Stimulated activated CD4-positive, alpha-beta T cell treated with anti-CD3 and anti-CD28 coated beads, Interleukin-15, amount 100 ng/mL, for 48 hours (primary cell): ENCODE measurements around the gene NFASC.

Experiments used
- DNase-seq, 2 donors: peaks; one replicate each; pipeline ENCODE4 v3.0.0-alpha.2; 2020; ENCODE audit warnings: low read depth in 2 of 2

Gene NFASC

GRCh38 chr1:205062895-205063294, 192.2 kb downstream of the NFASC start:
- DNase-seq = no peak

GRCh38 chr1:205064301-205064700, 193.6 kb downstream of the NFASC start:
- no peak for DNase-seq

DNA sequence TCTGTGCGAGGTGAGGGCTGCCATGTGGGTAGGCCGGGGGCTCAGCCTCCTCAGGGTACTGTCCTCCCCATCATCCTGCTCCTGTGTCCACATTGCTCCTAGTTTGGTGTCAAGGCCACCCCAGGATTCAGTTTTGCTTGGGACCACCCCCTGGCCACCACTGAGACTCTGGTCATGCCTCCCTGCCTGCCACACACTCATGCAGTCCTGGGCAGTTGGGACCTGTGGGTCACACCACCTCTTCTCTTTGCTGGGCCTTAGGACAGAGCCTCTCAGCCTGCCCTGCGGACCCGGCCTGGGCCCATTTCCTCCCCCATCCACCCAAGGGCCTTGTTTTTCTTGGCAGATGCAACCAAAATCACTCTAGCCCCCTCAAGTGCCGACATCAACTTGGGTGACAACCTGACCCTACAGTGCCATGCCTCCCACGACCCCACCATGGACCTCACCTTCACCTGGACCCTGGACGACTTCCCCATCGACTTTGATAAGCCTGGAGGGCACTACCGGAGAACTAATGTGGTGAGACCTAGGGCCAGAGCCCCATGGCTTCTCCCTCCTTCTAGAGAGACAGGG, 194.2 kb downstream of the NFASC start:
- no peak for DNase-seq

GRCh38 chr1:205065666-205066065, 195.0 kb downstream of the NFASC start:
- DNase-seq = no peak

DNA sequence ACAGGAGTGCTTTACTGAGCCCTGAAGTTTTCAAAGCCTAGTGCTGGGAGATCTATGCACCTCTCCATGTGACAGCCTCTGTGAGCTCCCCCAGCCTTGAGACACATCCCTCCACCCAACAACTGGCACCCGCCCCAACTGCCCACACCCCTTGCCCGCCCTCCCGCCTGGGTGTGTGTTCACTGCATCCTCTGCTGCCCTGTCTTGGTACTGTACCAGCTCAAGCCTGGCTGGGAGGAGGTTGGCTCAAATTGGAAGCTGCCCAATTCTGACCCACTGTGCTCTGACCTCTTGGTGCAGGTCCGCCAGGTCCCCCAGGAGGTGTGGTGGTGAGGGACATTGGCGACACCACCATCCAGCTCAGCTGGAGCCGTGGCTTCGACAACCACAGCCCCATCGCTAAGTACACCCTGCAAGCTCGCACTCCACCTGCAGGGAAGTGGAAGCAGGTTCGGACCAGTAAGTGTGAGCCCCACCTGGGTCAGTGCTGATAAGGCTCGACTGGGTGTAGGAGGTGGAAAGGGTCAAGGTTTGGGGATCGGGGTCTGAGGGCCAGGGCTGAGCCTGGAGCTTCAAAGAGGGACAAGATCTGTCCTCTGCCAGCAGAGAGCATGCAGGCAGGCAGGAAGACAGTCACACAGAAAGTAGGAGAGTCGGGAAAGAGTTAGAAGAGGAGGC, 195.6 kb downstream of the NFASC start:
- no peak for DNase-seq

- DNase-seq = no peak
These were observed 196.4 kb downstream of the NFASC start for GRCh38 chr1:205067031-205067430.

DNA sequence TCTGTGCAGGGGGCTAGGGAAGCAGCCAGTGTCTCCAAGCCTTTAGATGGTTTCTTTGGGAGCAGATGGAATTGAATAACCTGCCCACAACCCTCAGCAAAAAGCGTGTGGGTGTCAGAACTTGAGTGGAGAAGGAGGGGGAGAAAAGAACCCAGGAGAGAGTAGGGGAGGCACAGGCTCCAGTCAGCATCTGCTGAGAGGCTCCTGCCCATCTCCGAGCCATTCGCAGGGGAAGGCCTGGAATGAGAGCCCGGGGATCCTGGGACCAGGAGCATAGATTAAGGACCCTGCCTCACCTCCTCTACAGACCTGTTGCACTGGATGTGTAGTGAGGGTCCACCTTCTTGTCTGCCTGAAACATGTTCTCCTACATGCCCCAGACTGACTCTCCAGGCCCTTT, 197.3 kb downstream of the NFASC start:
- no peak for DNase-seq

- DNase-seq = no peak
These were observed 197.9 kb downstream of the NFASC start for GRCh38 chr1:205068457-205069040.

DNA sequence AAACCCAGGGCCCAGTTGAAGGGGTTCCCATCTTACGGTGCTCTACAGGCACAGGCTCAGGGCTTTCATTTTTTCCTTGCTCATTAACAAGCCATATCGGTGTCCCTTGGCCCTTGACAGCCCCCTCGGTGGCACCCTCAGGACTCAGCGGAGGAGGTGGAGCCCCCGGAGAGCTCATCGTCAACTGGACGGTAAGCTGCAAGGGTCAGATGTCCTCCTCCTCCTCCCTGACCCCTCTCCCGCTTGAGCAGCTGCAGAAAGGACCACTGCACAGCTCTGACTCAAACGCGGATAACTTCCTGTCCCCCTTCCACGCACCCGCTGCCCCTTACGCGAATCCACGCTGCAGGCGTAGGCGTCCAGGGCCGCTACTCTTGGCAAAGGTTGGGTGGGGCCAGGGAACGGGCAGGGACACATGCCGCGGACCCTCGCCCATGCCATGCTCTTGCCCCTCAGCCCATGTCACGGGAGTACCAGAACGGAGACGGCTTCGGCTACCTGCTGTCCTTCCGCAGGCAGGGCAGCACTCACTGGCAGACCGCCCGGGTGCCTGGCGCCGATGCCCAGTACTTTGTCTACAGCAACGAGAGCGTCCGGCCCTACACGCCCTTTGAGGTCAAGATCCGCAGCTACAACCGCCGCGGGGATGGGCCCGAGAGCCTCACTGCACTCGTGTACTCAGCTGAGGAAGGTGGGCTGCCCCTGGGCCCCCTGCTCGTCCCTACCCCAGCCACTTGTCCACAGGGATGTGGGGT, 198.9 kb downstream of the NFASC start:
- no peak for DNase-seq

DNA sequence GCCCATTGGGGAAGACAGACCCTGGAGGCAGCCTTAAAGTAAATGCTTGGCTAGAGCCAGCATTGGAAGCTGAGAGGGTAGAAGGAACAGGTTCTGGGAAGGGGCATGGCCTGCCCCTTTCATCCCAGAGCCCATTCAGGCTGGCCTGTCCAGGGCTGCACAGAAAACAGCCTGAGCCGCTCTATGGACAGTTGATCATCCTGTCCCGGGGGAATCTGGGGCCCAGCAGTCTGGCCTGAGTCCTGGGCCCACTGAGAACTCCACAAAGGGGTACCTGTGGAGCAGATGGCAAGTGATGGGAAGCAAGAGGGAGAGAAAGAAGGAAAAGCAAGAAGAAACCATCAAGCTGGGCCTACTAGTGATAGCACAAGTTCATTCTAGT, 200.4 kb downstream of the NFASC start:
- DNase-seq = no peak

- no peak for DNase-seq
These were observed 201.1 kb downstream of the NFASC start for GRCh38 chr1:205071801-205072200.

DNA sequence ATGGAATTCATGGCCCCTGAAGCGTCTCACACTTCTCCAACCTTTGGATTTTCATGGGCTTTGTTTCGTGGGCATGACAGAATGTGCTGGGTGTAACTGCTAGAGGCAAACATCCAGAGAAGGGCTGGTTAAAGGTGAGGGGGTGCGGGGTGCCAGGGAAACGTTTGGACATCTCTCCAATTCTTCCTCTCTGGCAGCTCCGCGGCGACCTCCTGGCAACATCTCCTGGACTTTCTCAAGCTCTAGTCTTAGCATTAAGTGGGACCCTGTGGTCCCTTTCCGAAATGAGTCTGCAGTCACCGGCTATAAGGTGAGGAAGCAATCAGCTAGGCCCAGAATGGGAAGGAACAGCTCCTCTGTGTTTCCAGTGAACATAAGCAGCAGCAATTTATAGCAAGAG, 201.6 kb downstream of the NFASC start:
- no peak for DNase-seq
